GM19351 (cell line): ENCODE data around the gene RAB40A.
"Not testable (repeated sequence)": the region's sequence is repeated elsewhere in the genome, so short reads cannot be mapped to it uniquely, and the experiment has no call there.

Experiments
- ATAC-seq: cut with Tn5 transposase; IDR thresholded peaks from one replicate; pipeline ENCODE4 v1.9.1; 2021; ENCODE audit warnings: mild to moderate bottlenecking, moderate library complexity; ENCODE audit not compliant: unreplicated experiment

Gene RAB40A

DNA sequence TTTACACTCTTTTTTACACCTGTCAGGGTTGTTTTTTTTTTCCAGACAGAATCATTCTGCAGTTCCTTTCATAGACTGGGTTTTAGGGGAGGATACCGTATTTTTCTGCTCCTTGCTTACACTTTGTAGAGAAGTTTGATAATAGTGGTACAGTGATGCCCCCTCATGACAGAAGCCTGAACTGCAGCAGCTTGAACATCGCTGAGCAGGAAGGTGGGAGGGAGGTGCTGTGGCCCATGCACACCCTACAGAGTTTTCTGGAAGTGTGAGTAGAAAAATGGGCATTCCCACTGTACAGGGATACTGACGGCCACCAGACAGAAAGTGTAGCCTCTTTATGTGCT is 54.5 kb downstream of the RAB40A start:
- peak; percentile 93 for ATAC-seq

DNA sequence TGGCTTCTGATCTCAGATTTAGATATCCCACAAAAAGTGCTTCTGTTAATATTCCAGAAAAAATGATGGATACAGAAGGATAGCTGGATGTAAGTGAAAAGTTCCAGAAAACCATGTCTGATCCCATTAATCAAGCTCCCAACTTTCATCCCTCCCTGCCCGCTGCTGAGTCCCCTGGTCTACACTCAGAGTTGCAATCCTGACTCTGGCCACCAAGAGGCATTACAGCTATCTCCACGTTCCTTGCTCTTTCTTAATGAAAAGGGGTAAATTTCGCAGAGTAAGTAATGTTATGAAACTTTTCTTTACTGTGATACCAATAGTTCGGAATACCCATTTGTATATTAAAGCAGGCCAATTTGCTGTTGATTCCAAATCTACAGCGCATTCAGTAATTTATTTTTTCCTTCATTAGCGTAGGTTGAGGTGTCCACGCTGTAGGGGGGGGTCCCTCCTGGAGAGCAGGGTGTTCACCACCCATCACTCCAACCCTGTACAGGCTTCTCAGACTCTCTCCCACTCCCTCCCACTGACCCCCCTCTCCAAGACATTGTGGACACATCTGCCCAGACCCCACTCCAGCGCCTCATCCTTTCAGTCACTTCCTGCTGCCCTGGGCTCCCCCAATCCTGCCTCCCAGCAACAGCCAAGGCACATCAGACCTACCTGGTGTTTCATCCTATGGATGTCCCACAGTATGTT is 55.1 kb downstream of the RAB40A start:
- peak; percentile 70 for ATAC-seq

DNA sequence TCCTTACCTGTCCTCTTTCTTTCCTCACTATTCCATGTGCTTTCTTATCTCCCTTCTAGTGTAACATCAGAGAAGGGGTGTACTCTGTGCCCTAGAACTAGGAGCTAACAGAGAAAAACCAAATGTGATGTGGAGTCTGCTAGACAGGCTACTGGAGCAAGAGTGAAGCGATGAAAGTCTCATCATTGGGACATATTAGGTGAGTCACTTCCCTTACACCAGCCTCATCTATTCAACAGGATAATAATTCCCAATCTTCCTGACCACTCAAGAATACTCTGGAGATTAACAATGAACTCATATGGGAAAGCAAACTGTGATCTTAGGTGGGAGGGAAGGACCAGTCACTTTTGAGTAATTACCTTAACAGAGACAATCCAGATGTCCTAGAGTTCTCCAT is 58.1 kb downstream of the RAB40A start:
- ATAC-seq, result no peak

DNA sequence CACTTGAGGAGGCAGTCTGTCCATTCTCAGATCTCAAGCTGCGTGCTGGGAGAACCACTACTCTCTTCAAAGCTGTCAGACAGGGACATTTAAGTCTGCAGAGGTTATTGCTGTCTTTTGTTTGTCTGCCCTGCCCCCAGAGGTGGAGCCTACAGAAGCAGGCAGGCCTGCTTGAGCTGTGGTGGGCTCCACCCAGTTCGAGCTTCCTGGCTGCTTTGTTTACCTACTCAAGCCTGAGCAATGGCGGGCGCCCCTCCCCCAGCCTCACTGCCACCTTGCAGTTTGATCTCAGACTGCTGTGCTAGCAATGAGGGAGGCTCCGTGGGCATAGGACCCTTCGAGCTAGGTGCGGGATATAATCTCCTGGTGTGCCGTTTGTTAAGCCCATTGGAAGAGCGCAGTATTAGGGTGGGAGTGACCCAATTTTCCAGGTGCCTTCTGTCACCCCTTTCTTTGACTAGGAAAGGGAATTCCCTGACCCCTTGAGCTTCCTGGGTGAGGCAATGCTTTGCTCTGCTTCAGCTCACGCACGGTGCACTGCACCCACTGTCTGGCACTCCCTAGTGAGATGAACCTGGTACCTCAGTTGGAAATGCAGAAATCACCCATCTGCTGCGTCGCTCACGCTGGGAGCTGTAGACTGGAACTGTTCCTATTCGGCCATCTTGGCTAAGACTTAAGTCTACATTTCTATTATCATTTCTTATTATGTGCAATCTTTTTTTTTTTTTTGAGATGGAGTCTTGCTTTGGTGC is 59.1 kb downstream of the RAB40A start:
- not testable (repeated sequence) for ATAC-seq

DNA sequence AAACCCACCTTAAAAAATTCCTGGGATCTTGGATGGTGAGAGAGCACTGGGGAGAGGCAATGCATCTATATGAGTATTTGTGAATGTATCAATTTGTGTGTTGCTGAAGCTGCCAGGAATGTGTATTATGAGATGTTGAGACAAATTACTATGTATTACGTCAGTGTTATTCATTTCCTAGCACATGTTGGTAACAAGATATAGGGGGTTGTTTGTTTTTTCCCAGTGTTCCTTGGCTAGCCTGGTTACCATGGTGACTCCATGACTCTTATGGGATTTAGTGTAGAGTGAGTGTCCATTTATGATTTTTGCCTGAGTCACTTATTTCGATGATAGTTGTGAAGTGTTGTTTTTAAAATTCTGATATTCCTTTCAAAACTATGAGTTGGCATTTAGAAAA is 65.6 kb downstream of the RAB40A start:
- no peak for ATAC-seq
